GM21786 (cell line): ENCODE data around the gene TRIM7.
"Not testable (repeated sequence)": the region's sequence is repeated elsewhere in the genome, so short reads cannot be mapped to it uniquely, and the experiment has no call there.

Source experiments
- ATAC-seq: cut with Tn5 transposase; IDR thresholded peaks from one replicate; pipeline ENCODE4 v1.9.1; 2021; ENCODE audit not compliant: unreplicated experiment

TRIM7 gene

DNA sequence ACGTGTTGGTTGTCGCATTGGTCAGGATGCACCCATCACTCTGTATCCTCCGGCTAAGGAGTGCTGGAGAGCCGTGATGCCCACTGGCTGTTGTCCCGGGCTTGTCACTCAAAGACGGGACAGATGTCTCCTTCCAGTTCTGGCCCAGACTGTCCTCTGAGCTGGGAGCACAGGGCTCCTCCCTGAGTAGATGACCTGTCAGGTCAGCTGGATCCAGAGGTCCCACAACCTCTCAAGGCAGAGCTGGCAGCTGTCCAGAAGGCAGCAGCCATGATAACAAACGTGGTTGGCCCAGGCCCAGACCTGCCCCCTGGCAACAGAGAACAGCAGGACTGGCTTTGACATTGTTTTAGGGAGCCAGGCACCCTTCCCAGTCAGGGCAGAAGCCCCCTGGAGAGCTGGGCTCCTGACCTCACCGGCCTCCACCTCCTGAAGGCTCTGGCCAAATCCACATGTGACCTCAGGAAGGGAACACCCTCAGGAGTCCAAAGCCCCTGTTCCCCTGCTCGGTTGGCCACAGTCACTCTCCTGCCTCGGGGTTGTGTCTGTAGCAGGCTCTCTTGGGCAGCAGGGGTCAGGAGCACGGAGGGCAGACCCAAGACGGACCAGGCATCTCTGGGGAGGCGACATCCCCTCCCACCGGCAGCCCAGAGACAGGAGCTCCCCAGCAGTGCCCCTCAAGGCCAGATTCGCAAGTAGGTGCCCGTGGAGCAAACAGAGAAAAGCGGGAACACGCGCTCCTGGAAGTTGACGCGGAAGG lies 10.3 kb downstream of the TRIM7 start:
- ATAC-seq: no peak

- no peak for ATAC-seq
Measured at GRCh38 chr5:181193656-181194055, 11.3 kb downstream of the TRIM7 start.

GRCh38 chr5:181192337-181193046 lies 12.5 kb downstream of the TRIM7 start:
- ATAC-seq: no peak

- peak; percentile 56 for ATAC-seq
Measured at GRCh38 chr5:181191526-181192336, 13.3 kb downstream of the TRIM7 start.

DNA sequence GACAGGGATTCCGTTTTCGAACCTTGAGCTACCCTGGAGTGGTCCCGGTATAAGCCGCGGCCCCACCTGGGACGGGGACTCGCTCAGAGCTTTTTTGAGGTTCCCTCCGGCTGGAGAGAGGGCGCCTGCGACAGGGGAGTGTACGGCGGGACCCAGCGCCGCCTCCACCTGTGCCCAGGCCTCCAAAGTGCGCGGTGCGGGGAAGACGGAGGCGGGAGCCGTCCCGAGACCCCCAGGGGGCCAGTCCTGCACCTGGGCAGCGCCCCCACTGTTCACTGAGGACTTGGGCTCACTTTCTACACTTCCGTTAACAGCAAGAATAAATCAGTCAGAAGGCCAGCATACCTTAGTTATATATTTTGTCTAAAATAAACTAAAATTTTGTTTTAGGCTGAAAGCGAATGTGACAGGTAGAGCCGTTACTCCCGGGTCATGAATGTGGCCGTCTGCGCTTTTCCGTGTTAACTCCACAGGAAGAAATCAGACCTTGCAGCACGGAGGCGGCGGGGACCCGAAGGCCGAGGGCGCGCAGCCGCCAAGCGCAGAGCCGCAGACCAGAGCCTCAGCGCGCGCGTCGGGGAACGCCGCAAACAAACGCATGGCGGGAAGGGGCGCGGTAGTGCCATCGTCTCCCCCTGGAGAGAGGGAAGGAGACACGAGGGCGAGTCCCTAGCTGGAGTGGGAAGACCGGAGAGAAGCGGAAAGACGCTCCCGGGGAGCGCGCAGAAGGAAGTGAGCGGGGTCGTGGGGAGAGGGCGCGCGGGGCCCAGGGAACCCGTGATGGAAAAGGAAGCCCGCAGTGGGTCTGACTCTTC lies 14.1 kb downstream of the TRIM7 start:
- no peak for ATAC-seq

GRCh38 chr5:181189962-181190710 lies 14.9 kb downstream of the TRIM7 start:
- ATAC-seq: no peak

DNA sequence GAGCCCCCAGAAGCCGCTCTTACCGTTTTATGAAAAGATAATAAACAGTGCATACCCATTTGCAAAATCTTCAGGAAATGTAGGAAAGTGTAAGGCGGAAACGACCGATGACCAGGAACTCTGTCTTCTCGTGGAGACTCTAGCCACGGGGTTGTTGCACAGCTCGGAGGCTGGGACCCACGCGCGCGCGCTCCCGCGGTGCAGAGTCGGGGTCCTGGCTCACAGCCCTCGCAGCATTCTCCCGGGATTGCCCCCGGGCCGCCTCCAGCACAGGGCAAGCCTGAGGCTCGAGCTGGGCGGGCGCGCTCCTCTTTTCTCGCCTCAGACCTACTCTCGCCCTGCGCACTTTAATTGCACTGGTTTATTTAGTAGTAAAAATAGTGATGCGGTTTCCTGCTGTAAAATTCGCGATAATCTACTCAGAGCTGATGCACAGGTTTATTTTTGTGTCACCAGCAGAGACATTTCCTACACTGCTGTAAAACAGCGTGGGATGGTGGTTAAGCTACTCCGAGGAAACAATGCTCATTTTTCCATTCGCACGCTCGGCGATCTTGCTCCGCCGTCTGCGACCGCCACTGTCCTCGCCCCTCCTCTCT lies 15.5 kb downstream of the TRIM7 start:
- no peak for ATAC-seq

- ATAC-seq: no peak
Measured at GRCh38 chr5:181188700-181189362, 16.2 kb downstream of the TRIM7 start.

GRCh38 chr5:181187500-181188213 lies 17.3 kb downstream of the TRIM7 start:
- ATAC-seq: no peak

DNA sequence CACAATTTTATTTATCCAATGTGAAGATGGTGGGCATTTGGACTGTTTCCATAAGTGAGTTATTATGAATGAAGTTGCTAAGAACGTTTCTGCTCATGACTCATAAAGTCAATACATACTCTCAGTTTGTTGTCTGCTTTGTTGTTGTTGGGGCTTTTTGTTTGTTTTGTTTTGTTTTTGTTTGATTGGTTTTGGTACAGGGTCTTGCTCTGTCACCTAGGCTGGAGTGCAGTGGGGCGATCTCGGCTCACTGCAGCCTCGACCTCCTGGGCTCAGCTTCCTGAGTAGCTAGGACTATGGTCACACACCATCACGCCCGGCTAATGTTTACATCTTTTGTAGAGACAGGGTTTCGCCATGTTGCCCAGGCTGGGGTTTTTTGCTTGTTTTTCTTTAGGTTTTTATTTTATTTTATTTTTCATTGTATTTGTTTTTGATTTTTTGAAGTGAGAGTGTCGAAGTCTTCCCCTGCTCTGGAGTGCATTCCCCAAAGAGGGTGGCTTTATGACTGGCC lies 18.0 kb downstream of the TRIM7 start:
- no peak for ATAC-seq

- no peak for ATAC-seq
Measured at GRCh38 chr5:181186022-181186421, 19.0 kb downstream of the TRIM7 start.

- no peak for ATAC-seq
Measured at GRCh38 chr5:181185560-181185959, 19.4 kb downstream of the TRIM7 start.

DNA sequence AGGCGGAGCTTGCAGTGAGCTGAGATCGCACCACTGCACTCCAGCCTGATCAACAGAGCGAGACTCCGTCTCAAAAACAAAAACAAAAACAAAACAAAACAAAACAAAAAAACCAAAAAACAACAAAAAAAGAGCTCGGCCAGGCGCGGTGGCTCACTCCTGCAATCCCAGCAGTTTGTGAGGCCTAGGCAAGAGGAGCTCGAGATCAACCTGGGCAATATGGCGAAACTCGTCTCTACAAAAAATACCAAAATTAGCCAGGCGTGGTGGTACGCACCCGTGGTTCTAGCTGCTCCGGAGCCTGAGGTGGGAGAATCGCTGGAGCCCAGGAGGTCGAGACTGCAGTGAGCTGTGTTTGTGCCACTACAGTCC lies 20.2 kb downstream of the TRIM7 start:
- ATAC-seq: no peak

DNA sequence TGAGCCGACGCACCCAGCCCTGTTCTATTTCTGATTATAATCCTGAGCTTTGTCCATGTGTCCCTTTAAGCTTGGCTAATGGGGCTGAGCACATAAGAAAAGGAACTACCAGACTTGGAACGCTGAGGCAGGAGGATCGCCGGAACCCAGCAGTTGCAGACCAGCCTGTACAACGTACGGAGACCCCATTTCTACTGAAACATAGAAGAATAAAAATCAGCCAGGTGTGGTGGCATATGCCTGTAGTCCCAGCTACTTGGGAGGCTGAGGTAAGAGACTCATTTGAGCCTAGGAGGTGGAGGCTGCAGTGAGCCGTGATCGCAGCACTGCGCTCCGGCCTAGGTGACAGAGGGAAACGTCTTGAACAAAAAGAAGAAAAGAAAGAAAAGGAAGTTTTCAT lies 22.3 kb downstream of the TRIM7 start:
- no peak for ATAC-seq

GRCh38 chr5:181181650-181182565 lies 23.1 kb downstream of the TRIM7 start:
- peak; percentile 56 for ATAC-seq

- not testable (repeated sequence) for ATAC-seq
Measured at GRCh38 chr5:181177559-181177958, 27.4 kb downstream of the TRIM7 start.

DNA sequence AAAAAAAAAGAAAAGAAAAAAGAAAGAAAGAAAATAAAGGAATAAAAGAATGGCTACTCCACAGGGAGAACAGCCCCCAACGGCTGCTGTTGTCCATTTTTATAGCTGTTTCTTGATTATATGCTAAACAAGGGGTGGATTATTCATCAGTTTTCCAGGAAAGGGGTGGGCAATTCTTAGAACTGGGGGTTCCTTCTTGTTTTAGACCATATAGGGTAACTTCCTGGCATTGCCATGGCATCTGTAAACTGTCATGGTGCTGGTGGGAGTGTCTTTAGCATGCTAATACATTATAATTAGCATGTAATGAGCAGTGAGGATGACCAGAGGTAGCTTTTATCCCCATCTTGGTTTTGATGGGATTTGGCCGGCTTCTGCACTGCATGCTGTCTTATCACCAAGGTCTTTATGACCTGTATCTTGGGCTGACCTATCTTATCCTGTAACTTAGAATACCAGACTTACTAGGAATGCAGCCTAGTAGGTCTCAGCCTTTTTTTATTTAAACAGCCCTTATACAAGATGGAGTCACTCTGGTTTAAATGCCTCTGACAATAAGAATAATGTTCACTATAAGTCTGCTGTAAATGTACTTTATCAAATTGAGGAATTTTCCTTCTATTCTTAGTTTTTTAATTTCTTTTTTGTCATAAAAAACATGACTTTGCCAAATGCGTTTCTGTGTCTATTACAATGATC lies 28.6 kb downstream of the TRIM7 start:
- ATAC-seq: no peak
